K562 (cell line): ENCODE data around the gene SENP8. TPM values are rescaled to one million over a fixed set of nuclear protein-coding genes. Genes with fewer than 3 reads are reported as not detected.

ENCODE experiments used
- ATAC-seq: fragments of 200-7000 bp; cut with Tn5 transposase; 3 replicates; pipeline ENCODE4 v1.9.1; 2020; ENCODE audit warnings: moderate library complexity
- BruUV-seq: library from RNA; stranded (reverse); fragments of 400-500 nt; replicated peaks from 2 replicates; lab custom pipeline; 2021; lab: Mats Ljungman, UMichigan
- CTCF ChIA-PET: fragments of 300-600 bp; formaldehyde crosslinking; extraction: SDS; loops from one replicate; lab custom pipeline; 2021; ENCODE audit warnings: low intra/inter-chr PET ratio; lab: Yijun Ruan, JAX
- POLR2A ChIA-PET: fragments of 300-600, 350-650 bp; sonication (Branson Sonifier 250); formaldehyde crosslinking; extraction: SDS; loops from one replicate; lab custom pipeline; 2021; ENCODE audit warnings: antibody characterized with exemption, inconsistent platforms; lab: Yijun Ruan, JAX
- DNase-seq, 4 experiments: peaks; one replicate each; pipeline versions ENCODE4 v3.0.0 to v3.0.0-alpha.2; 2011 to 2018; ENCODE audit warnings: low spot score in 3 of 4, mixed read lengths in 3 of 4; ENCODE audit errors: extremely low read depth in 1 of 4
- FAIRE-seq: peaks from 2 replicates; lab custom pipeline; 2011; peaks lifted over from hg19 to GRCh38; lab: Jason Lieb, UNC
- H2AFZ ChIP-seq: 2 replicates; pipeline ENCODE4 v1.6.0; 2011; ENCODE audit warnings: low read depth, low read length, control low read depth, inconsistent platforms
- H3K27ac ChIP-seq: fragments of 200-600 bp; 3 replicates; pipeline ENCODE4 v1.8.0; 2011; ENCODE audit warnings: low read depth, mild to moderate bottlenecking, control low read depth, inconsistent platforms, low read length, moderate library complexity, mixed read lengths; ENCODE audit errors: extremely low read depth
- H3K27me3 ChIP-seq, 2 experiments: fragments of 300-600 bp in 1 of 2; 2 replicates in 1 of 2; 3 replicates in 1 of 2; pipeline versions ENCODE4 v1.6.0 to v1.8.0; 2011; ENCODE audit warnings: inconsistent platforms in 2 of 2, low read length in 2 of 2, mild to moderate bottlenecking in 1 of 2, mixed read lengths in 1 of 2, moderate library complexity in 1 of 2; ENCODE audit not compliant: control insufficient read depth in 2 of 2, insufficient read depth in 2 of 2
- H3K36me3 ChIP-seq: fragments of 300-600 bp; 3 replicates; pipeline ENCODE4 v1.8.0; 2011; ENCODE audit warnings: mild to moderate bottlenecking, low read length, inconsistent platforms; ENCODE audit not compliant: control insufficient read depth, insufficient read depth
- H3K4me1 ChIP-seq, 2 experiments: fragments of 200-600 bp in 1 of 2; replicated peaks in 1 of 2; 2 replicates in 1 of 2; 3 replicates in 1 of 2; pipeline versions ENCODE4 v1.5.1 to v1.8.0; 2011; ENCODE audit warnings: inconsistent platforms in 2 of 2, low read length in 2 of 2, mild to moderate bottlenecking in 1 of 2, mixed read lengths in 1 of 2, moderate library complexity in 1 of 2; ENCODE audit not compliant: control insufficient read depth in 2 of 2, insufficient read depth in 2 of 2
- H3K4me2 ChIP-seq: 2 replicates; pipeline ENCODE4 v1.6.1; 2011; ENCODE audit warnings: low read length, control low read depth, inconsistent platforms, mixed read lengths; ENCODE audit not compliant: insufficient read depth
- H3K4me3 ChIP-seq: fragments of 200-600 bp; sonication (generic), shearing (Covaris generic); 2 replicates; pipeline ENCODE4 v1.5.1; 2016; ENCODE audit warnings: control low read depth, inconsistent platforms
- H3K79me2 ChIP-seq: fragments of 200-600 bp; 3 replicates; pipeline ENCODE4 v1.8.0; 2011; ENCODE audit warnings: low read length, inconsistent platforms; ENCODE audit not compliant: control insufficient read depth, insufficient read depth
- H3K9ac ChIP-seq, 2 experiments: 2 replicates each; pipeline versions ENCODE4 v1.6.0 to v1.6.1; 2011; ENCODE audit warnings: low read depth in 2 of 2, low read length in 2 of 2, control low read depth in 1 of 2, inconsistent platforms in 1 of 2, mild to moderate bottlenecking in 1 of 2, mixed read lengths in 1 of 2; ENCODE audit not compliant: insufficient read depth in 1 of 2
- H3K9me1 ChIP-seq: one replicate; pipeline ENCODE4 v1.6.0; 2011; ENCODE audit warnings: inconsistent platforms, mild to moderate bottlenecking, low read length, moderate library complexity; ENCODE audit not compliant: control insufficient read depth, insufficient read depth
- H3K9me3 ChIP-seq: replicated peaks from 2 replicates; pipeline ENCODE4 v1.5.1; 2011; ENCODE audit warnings: low read depth, low read length, inconsistent platforms; ENCODE audit not compliant: control insufficient read depth, insufficient read depth
- H4K20me1 ChIP-seq: replicated peaks from 2 replicates; pipeline ENCODE4 v1.6.1; 2011; ENCODE audit warnings: low read length, inconsistent platforms, mixed read lengths; ENCODE audit not compliant: control insufficient read depth, insufficient read depth
- CREB3L1 ChIP-seq: fragments of 450-650 bp; IDR thresholded peaks from 2 replicates; pipeline ENCODE4 v1.6.1; 2014; ENCODE audit warnings: low read depth, mild to moderate bottlenecking, moderate library complexity, borderline replicate concordance
- GMEB1 ChIP-seq: fragments of 250-450 bp; sonication (Bioruptor Pico); IDR thresholded peaks from 2 replicates; pipeline ENCODE4 v1.4.0; 2020; ENCODE audit warnings: mild to moderate bottlenecking
- RBFOX2 ChIP-seq: fragments of 200-400 bp; formaldehyde crosslinking; IDR thresholded peaks from 2 replicates; pipeline ENCODE4 v1.6.1; 2017; ENCODE audit warnings: low read depth, mild to moderate bottlenecking, low read length, moderate library complexity
- RCOR1 ChIP-seq, 2 experiments: IDR thresholded peaks; 2 replicates each; pipeline ENCODE4 v1.6.1; 2012; ENCODE audit warnings: low read depth in 2 of 2, low read length in 2 of 2, borderline replicate concordance in 1 of 2, improper control_type of control experiment in 1 of 2
- ZNF318 ChIP-seq, 2 experiments: fragments of 450-650 bp; IDR thresholded peaks; 2 replicates each; pipeline ENCODE4 v1.6.1; 2016; ENCODE audit warnings: mild to moderate bottlenecking in 2 of 2, borderline replicate concordance in 1 of 2, low read depth in 1 of 2, moderate library complexity in 1 of 2
- ZNF384 ChIP-seq: IDR thresholded peaks from 2 replicates; pipeline ENCODE4 v1.6.1; 2012; ENCODE audit warnings: low read depth, low read length, improper control_type of control experiment
- WGBS: fragments of 100-300 bp; shearing (Covaris generic); methylation state at CpG from one replicate; pipeline ENCODE4 v1.1.6; 2016; ENCODE audit warnings: low coverage, mixed read lengths; ENCODE audit not compliant: insufficient coverage; ENCODE audit errors: missing lambda C conversion rate; 5-methylcytosine and 5-hydroxymethylcytosine counted together
- in situ Hi-C: fragments of 300-500 bp; cut with MboI; formaldehyde crosslinking; loops from 4 replicates; pipeline ENCODE4 v1.15.0; 2018; ENCODE audit warnings: inconsistent platforms, mixed read lengths
- intact Hi-C: fragments of 100-400 bp; cut with micrococcal nuclease; formaldehyde crosslinking; loops from 2 replicates; pipeline ENCODE4 v1.14.2; 2022
- polyA plus RNA-seq, 8 experiments: library from polyadenylated mRNA; depleted of rRNA in 4 of 8; stranded (reverse) in 5 of 8; unstranded in 3 of 8; fragments of >200 nt; fragmentation: Nextera tagmentation in 2 of 8; fragmentation: Illumina TruSeq in 1 of 8; extraction: Ambion mirVana in 2 of 8; extraction: Trizol in 1 of 8; gene quantifications; 2 replicates each; pipeline versions ENCODE4 v1.2.1 to v1.2.3, GENCODE V29; 2011 to 2014; ENCODE audit warnings: inconsistent platforms in 1 of 8, missing spikeins in 1 of 8
- total RNA-seq, 7 experiments: library from RNA; depleted of rRNA in 6 of 7; stranded (reverse); fragments of >200 nt in 6 of 7; fragmentation: Illumina TruSeq in 2 of 7; extraction: Trizol in 2 of 7; gene quantifications; 2 replicates each; pipeline versions ENCODE4 v1.2.1 to v1.2.3, GENCODE V29; 2011 to 2021; ENCODE audit warnings: low replicate concordance in 1 of 7

Gene SENP8
- total and polyA plus RNA-seq, 9 of the 15 experiments (the other 6 are each of a cell fraction or from before 2014, with no cell fraction given), result 1.4 to 5.4 (median 2.4) TPM

GRCh38 chr15:72182244-72182643 is 64.0 kb downstream of the SENP8 start:
- H3K27ac ChIP-seq, result no peak overlapping the region
- in situ Hi-C loops, result no loop called here
- H3K9me3 ChIP-seq, result no peaks in the 10 kb centered on the region
- CTCF ChIA-PET, result no interaction called here
- H3K79me2 ChIP-seq, result no peaks in the 10 kb centered on the region
- 0 out of 2 replicates have a peak, but pooled peaks cover 4% of the 10 kb centered on the region for H4K20me1 ChIP-seq
- no TSS peak for BruUV-seq
- no peak for DNase-seq
- peaks cover 0 to 7% of the 10 kb centered on the region in 2 experiments; a peak in 1 of 5 replicates for H3K4me1 ChIP-seq
- no peaks in the 10 kb centered on the region for H3K9me1 ChIP-seq
- no peak overlapping the region for H3K4me3 ChIP-seq
- no peak overlapping the region for H2AFZ ChIP-seq
- no peak for ATAC-seq
- no peak overlapping the region for H3K9ac ChIP-seq
- no peak overlapping the region for H3K4me2 ChIP-seq
- POLR2A ChIA-PET, result interaction anchor here (0.6 kb wide), 2 partner anchors 186 to 646 kb away, joined by 3 read pairs; no protein-coding TSS in a partner anchor
- no peaks in the 10 kb centered on the region for H3K36me3 ChIP-seq
- TF ChIP-seq CREB3L1 (no peak), ZNF318 (IDR thresholded peaks at IDR 0.05; ENCODE audit: borderline replicate concordance in 1 of 2, low read depth in 1 of 2) (no peak), RCOR1 (IDR thresholded peaks at IDR 0.05; ENCODE audit: borderline replicate concordance in 1 of 2, low read depth in 2 of 2, low read length in 2 of 2) (no peak), RBFOX2 (no peak), GMEB1 (CRISPR knock-in tag) (no peak), ZNF384 (no peak)
- TF ChIP-seq, all 486 proteins: peak for 0
- FAIRE-seq, result peak; percentile 19
- WGBS, result 0% methylated on average over 3 of the region's 3 CpGs
- H3K27me3 ChIP-seq, result peaks cover 41 to 56% of the 10 kb centered on the region in 2 experiments
- intact Hi-C loops, result no loop called here
